ENCODE data around the gene ARFIP2. TPM values are rescaled to one million over a fixed set of nuclear protein-coding genes. Genes with fewer than 3 reads are reported as not detected.

The ARFIP2 gene
- total RNA-seq (46.7 and 48.4 TPM in 2 replicates), polyA plus RNA-seq (62.9 and 64.6 TPM in 2 replicates), polyA minus RNA-seq (69.7 and 72.9 TPM in 2 replicates), Bru-seq, nascent RNA (percentile 67 among the genes with signal in this experiment), BruChase-seq, experiment 1, labeled RNA remaining after a 6-hour chase (percentile 93 among the genes with signal in this experiment), BruChase-seq, experiment 2, labeled RNA remaining after a 2-hour chase (percentile 86 among the genes with signal in this experiment)
- polyA plus RNA-seq (2011; cell fraction: cytosol; rRNA removed): 62.8 and 66.9 TPM in 2 replicates
- polyA plus RNA-seq (2011; cell fraction: nucleus; rRNA removed): 182 and 186 TPM in 2 replicates
- 45.9 and 53.9 TPM in 2 replicates for polyA plus RNA-seq (2012)
- polyA minus RNA-seq (2011; cell fraction: cytosol; rRNA and poly(A)+ RNA removed): 30.1 TPM
- polyA minus RNA-seq (2011; cell fraction: nucleus; rRNA and poly(A)+ RNA removed): 44.2 and 61.9 TPM in 2 replicates
- long read RNA-seq, transcript ARFIP2-202 (8 exons, 1,868 nt): major isoform, 18 of 74 reads
- long read RNA-seq, transcript ARFIP2-201 (8 exons, 2,543 nt): major isoform, 18 of 74 reads
- long read RNA-seq, partial matches to known transcripts: 21 of 74 reads
- long read RNA-seq, other reads (novel, unspliced or antisense): 16 of 74 reads

- no peaks in the 10 kb centered on the region for H3K9me3 ChIP-seq (replicated peaks; ENCODE audit: control insufficient read depth, insufficient read depth, low read length)
- H4K20me1 ChIP-seq (replicated peaks; ENCODE audit: control insufficient read depth, extremely low read depth, insufficient read depth, low read length): no peaks in the 10 kb centered on the region
- TF ChIP-seq POLR2AphosphoS5 (IDR thresholded peaks at IDR 0.05; ENCODE audit: insufficient read depth, low read depth, low read length) (peak; percentile 83), POLR2A (IDR thresholded peaks at IDR 0.05; ENCODE audit: low read depth, low read length) (peak; percentile 70), JUN (IDR thresholded peaks at IDR 0.05; ENCODE audit: borderline replicate concordance, insufficient read depth, insufficient read length, low read depth) (no peak), MAX (IDR thresholded peaks at IDR 0.05; ENCODE audit: insufficient read depth, insufficient read length) (peak; percentile 78), MYC (IDR thresholded peaks at IDR 0.05; ENCODE audit: low read depth, low read length) (peak; percentile 86)
- ChIA-PET CTCF (interaction anchor here (0.7 to 2.6 kb wide), 16 partner anchors 9 to 276 kb away, joined by 3 to 28 read pairs (median 4); partner anchors contain the start of genes APBB1 and MRPL17), POLR2A (interaction anchor here (0.7 to 1.6 kb wide), 4 partner anchors 9 to 103 kb away, joined by 3 to 8 read pairs (median 4); no protein-coding TSS in a partner anchor)
- no peaks in the 10 kb centered on the region for H3K27me3 ChIP-seq (ENCODE audit: control insufficient read depth in 2 of 2, insufficient read depth in 2 of 2, low read length in 2 of 2)
- peak within 1 kb of the TSS; percentile 6 for H2AFZ ChIP-seq (ENCODE audit: low read depth, low read length)
- TSS peak; percentile 50 for BruUV-seq (replicated peaks)
- H3K36me3 ChIP-seq (ENCODE audit: control insufficient read depth in 2 of 2, extremely low read depth in 1 of 2, insufficient read depth in 2 of 2, low read length in 2 of 2): peaks cover 7 to 21% of the 10 kb centered on the region in 2 experiments
- H3K79me2 ChIP-seq (ENCODE audit: control insufficient read depth, insufficient read depth, low read length): peaks cover 36% of the 10 kb centered on the region
- FAIRE-seq (peak; percentile 100), DNase-seq (ENCODE audit: low read depth, low spot score) (peak; percentile 98)
- peak within 1 kb of the TSS; percentile 19 to 65 (median 57) for H3K4me3 ChIP-seq (replicated peaks in 1 of 3; ENCODE audit: insufficient read depth in 1 of 3, low read depth in 1 of 3, low read length in 3 of 3)
- peak within 1 kb of the TSS; percentile 70 for H3K9ac ChIP-seq (replicated peaks; ENCODE audit: extremely low read depth, insufficient read depth, low read length)
- intact Hi-C loops (cut with micrococcal nuclease): loop anchor here (1.0 to 2.0 kb wide), 7 partner anchors 8 to 214 kb away; partner anchors contain the start of genes APBB1, MRPL17, SMPD1 and TAF10
- H3K4me1 ChIP-seq (ENCODE audit: control insufficient read depth, extremely low read depth, insufficient read depth, low read length): peaks cover 18% of the 10 kb centered on the region
- peak within 1 kb of the TSS; percentile 85 for H3K4me2 ChIP-seq (ENCODE audit: insufficient read depth, low read length)
- dilution Hi-C loops (cut with MboI; ENCODE audit: extremely low pct_ligation_motif_present, low sequenced_read_pairs): no loop called here
- H3K27ac ChIP-seq (ENCODE audit: insufficient read depth, low read depth, low read length): peak within 1 kb of the TSS; percentile 72
- no peaks in the 10 kb centered on the region for H3K9me1 ChIP-seq (replicated peaks; ENCODE audit: control insufficient read depth, extremely low read depth, insufficient read depth, low read length)
Measured at GRCh38 chr11:6481012-6481923, at the start of gene ARFIP2, which contains the start of gene TIMM10B. Gene ARFIP2 (minus strand): TSS chr11:6481331. CDS start chr11:6480421, 910 bp downstream. Gene TIMM10B (plus strand): TSS chr11:6481501. CDS start chr11:6481517, 16 bp downstream.
